H1 (cell line): ENCODE measurements around the gene ADCY1. TPM values are rescaled to one million over a fixed set of nuclear protein-coding genes. Genes with fewer than 3 reads are reported as not detected.
A peak's percentile ranks its signal among the peaks of the same experiment; 100 is the strongest.

ENCODE experiments used
- CTCF ChIA-PET: fragments of 300-600 bp; sonication (Branson Sonifier 250); formaldehyde crosslinking; loops from one replicate; lab custom pipeline; 2021; ENCODE audit not compliant: partially characterized antibody; lab: Charles Lee
- POLR2A ChIA-PET: fragments of 300-600 bp; sonication (Branson Sonifier 250); formaldehyde crosslinking; loops from one replicate; lab custom pipeline; 2021; ENCODE audit warnings: inconsistent platforms; ENCODE audit not compliant: partially characterized antibody; lab: Charles Lee
- DNase-seq, 2 experiments: peaks; one replicate each; pipeline versions ENCODE4 v3.0.0 to v3.0.0-alpha.2; 2010 to 2022; ENCODE audit warnings: low spot score in 2 of 2, low read depth in 1 of 2, mixed read lengths in 1 of 2
- FAIRE-seq: peaks from 2 replicates; lab custom pipeline; 2011; peaks lifted over from hg19 to GRCh38; lab: Jason Lieb, UNC
- H2AFZ ChIP-seq: 2 replicates; pipeline ENCODE4 v1.8.1; 2012; ENCODE audit warnings: low read length, inconsistent platforms
- H2AK5ac ChIP-seq: 2 replicates; pipeline ENCODE4 v1.6.1; 2013; ENCODE audit warnings: low read depth, low read length
- H2BK120ac ChIP-seq: replicated peaks from 2 replicates; pipeline ENCODE3; 2013; ENCODE audit warnings: low read depth, low read length, inconsistent platforms
- H2BK12ac ChIP-seq: 2 replicates; pipeline ENCODE4 v1.6.1; 2013; ENCODE audit warnings: low read depth, low read length
- H2BK15ac ChIP-seq: 2 replicates; pipeline ENCODE4 v1.6.1; 2013; ENCODE audit warnings: low read length
- H2BK20ac ChIP-seq: 2 replicates; pipeline ENCODE4 v1.6.1; 2013; ENCODE audit warnings: low read length
- H2BK5ac ChIP-seq: 2 replicates; pipeline ENCODE4 v1.6.1; 2013; ENCODE audit warnings: low read depth, low read length
- H3K14ac ChIP-seq: 2 replicates; pipeline ENCODE4 v1.6.1; 2013; ENCODE audit warnings: inconsistent platforms; ENCODE audit not compliant: insufficient read length
- H3K18ac ChIP-seq: 2 replicates; pipeline ENCODE4 v1.6.1; 2013; ENCODE audit warnings: low read length; ENCODE audit errors: extremely low read depth
- H3K23ac ChIP-seq: 2 replicates; pipeline ENCODE4 v1.6.1; 2013; ENCODE audit warnings: inconsistent platforms; ENCODE audit not compliant: insufficient read length
- H3K23me2 ChIP-seq: 2 replicates; pipeline ENCODE4 v1.6.1; 2013; ENCODE audit warnings: low read depth, low read length
- H3K27ac ChIP-seq: 2 replicates; pipeline ENCODE4 v1.6.1; 2011; ENCODE audit warnings: low read depth, low read length, inconsistent platforms
- H3K27me3 ChIP-seq, 4 experiments: replicated peaks in 1 of 4; 1 replicate in 1 of 4; 2 replicates in 3 of 4; pipeline versions ENCODE4 v1.6.1 to v1.8.1; 2011 to 2013; ENCODE audit warnings: low read length in 3 of 4, mild to moderate bottlenecking in 3 of 4, inconsistent platforms in 2 of 4, mixed read lengths in 2 of 4, moderate library complexity in 1 of 4; ENCODE audit not compliant: control insufficient read depth in 3 of 4, insufficient read depth in 3 of 4; ENCODE audit errors: extremely low read depth in 1 of 4
- H3K36me3 ChIP-seq, 4 experiments: 2 replicates each; pipeline versions ENCODE4 v1.6.1 to v1.8.1; 2011 to 2013; ENCODE audit warnings: mild to moderate bottlenecking in 4 of 4, low read length in 3 of 4, moderate library complexity in 2 of 4, control low read depth in 1 of 4, inconsistent platforms in 1 of 4; ENCODE audit not compliant: insufficient read depth in 4 of 4, control insufficient read depth in 2 of 4
- H3K4ac ChIP-seq: replicated peaks from 2 replicates; pipeline ENCODE3; 2013; ENCODE audit warnings: low read length, low read depth, mixed read lengths, inconsistent platforms; ENCODE audit not compliant: insufficient read length
- H3K4me1 ChIP-seq, 4 experiments: replicated peaks in 1 of 4; 1 replicate in 1 of 4; 2 replicates in 3 of 4; pipeline versions ENCODE4 v1.6.1 to v1.8.1; 2011 to 2013; ENCODE audit warnings: low read length in 3 of 4, inconsistent platforms in 2 of 4, mixed read lengths in 1 of 4; ENCODE audit not compliant: insufficient read depth in 4 of 4, control insufficient read depth in 3 of 4
- H3K4me2 ChIP-seq, 2 experiments: 2 replicates each; pipeline versions ENCODE4 v1.6.1 to v1.8.1; 2011 to 2013; ENCODE audit warnings: low read depth in 2 of 2, low read length in 2 of 2, control low read depth in 1 of 2, inconsistent platforms in 1 of 2, mild to moderate bottlenecking in 1 of 2; ENCODE audit not compliant: insufficient read depth in 1 of 2
- H3K4me3 ChIP-seq, 4 experiments: fragments of 200-600, 300-600 bp in 1 of 4; sonication (generic), shearing (Covaris generic), sonication (Bioruptor Twin) in 1 of 4; 2 replicates each; pipeline versions ENCODE4 v1.5.1 to v1.8.1; 2011 to 2016; ENCODE audit warnings: low read length in 4 of 4, low read depth in 3 of 4, control low read depth in 2 of 4, inconsistent platforms in 2 of 4, mild to moderate bottlenecking in 2 of 4, mixed read lengths in 1 of 4, moderate library complexity in 1 of 4; ENCODE audit not compliant: insufficient read depth in 2 of 4; ENCODE audit errors: extremely low read depth in 1 of 4
- H3K56ac ChIP-seq: replicated peaks from 2 replicates; pipeline ENCODE3; 2013; ENCODE audit warnings: low read depth, mild to moderate bottlenecking, mixed read lengths, low read length, inconsistent platforms; ENCODE audit not compliant: insufficient read length
- H3K79me1 ChIP-seq: 2 replicates; pipeline ENCODE4 v1.6.1; 2013; ENCODE audit warnings: low read depth, low read length, control low read depth
- H3K79me2 ChIP-seq, 2 experiments: 2 replicates each; pipeline versions ENCODE4 v1.6.1 to v1.8.1; 2012 to 2013; ENCODE audit warnings: low read length in 2 of 2, mild to moderate bottlenecking in 2 of 2, inconsistent platforms in 1 of 2; ENCODE audit not compliant: insufficient read depth in 2 of 2, control insufficient read depth in 1 of 2
- H3K9ac ChIP-seq, 4 experiments: replicated peaks in 1 of 4; 1 replicate in 1 of 4; 2 replicates in 3 of 4; pipeline versions ENCODE4 v1.6.1 to v1.8.1; 2011 to 2013; ENCODE audit warnings: low read depth in 3 of 4, low read length in 3 of 4, control low read depth in 2 of 4, mild to moderate bottlenecking in 2 of 4, moderate library complexity in 2 of 4, inconsistent platforms in 1 of 4; ENCODE audit errors: extremely low read depth in 1 of 4
- H3K9me3 ChIP-seq, 2 experiments: 2 replicates each; pipeline versions ENCODE4 v1.6.1 to v1.8.1; 2012 to 2013; ENCODE audit warnings: mild to moderate bottlenecking in 2 of 2, moderate library complexity in 2 of 2, control low read depth in 1 of 2, inconsistent platforms in 1 of 2, low read depth in 1 of 2, low read length in 1 of 2, mixed read lengths in 1 of 2; ENCODE audit not compliant: insufficient read depth in 2 of 2
- H4K20me1 ChIP-seq, 2 experiments: replicated peaks in 1 of 2; 2 replicates each; pipeline versions ENCODE3 to v1.8.1; 2011 to 2013; ENCODE audit warnings: inconsistent platforms in 2 of 2, low read length in 2 of 2, mild to moderate bottlenecking in 1 of 2; ENCODE audit not compliant: insufficient read depth in 2 of 2, control insufficient read depth in 1 of 2
- H4K5ac ChIP-seq: 2 replicates; pipeline ENCODE4 v1.6.1; 2013; ENCODE audit warnings: low read length, low read depth, mixed read lengths, inconsistent platforms; ENCODE audit not compliant: insufficient read length
- H4K8ac ChIP-seq: 2 replicates; pipeline ENCODE4 v1.8.0; 2013; ENCODE audit warnings: mild to moderate bottlenecking, moderate library complexity, low read length, inconsistent platforms; ENCODE audit not compliant: insufficient read depth; ENCODE audit errors: extremely low read depth
- H4K91ac ChIP-seq: replicated peaks from 2 replicates; pipeline ENCODE3; 2013; ENCODE audit warnings: low read length, mixed read lengths, inconsistent platforms; ENCODE audit not compliant: insufficient read length
- CTCF ChIP-seq, 3 experiments: IDR thresholded peaks; 1 replicate in 2 of 3; 2 replicates in 1 of 3; pipeline versions ENCODE4 v1.5.1 to v1.6.1; 2011; ENCODE audit warnings: low read length in 3 of 3, mild to moderate bottlenecking in 3 of 3, inconsistent platforms in 2 of 3, low read depth in 1 of 3, moderate library complexity in 1 of 3; ENCODE audit not compliant: insufficient read depth in 1 of 3; ENCODE audit errors: control extremely low read depth in 1 of 3
- POLR2AphosphoS5 ChIP-seq: IDR thresholded peaks from 2 replicates; pipeline ENCODE4 v1.6.1; 2011; ENCODE audit warnings: low read depth, low read length
- RNF2 ChIP-seq: fragments of 200-900, 300-1000 bp; sonication (generic); IDR thresholded peaks from 2 replicates; pipeline ENCODE4 v1.7.1; 2016; ENCODE audit warnings: borderline replicate concordance, low read depth, mild to moderate bottlenecking, antibody characterized with exemption, low read length; ENCODE audit not compliant: poor library complexity, severe bottlenecking; ENCODE audit errors: missing control alignments
- SAP30 ChIP-seq: fragments of 300-600 bp; sonication (generic); IDR thresholded peaks from 2 replicates; pipeline ENCODE4 v1.7.1; 2012; ENCODE audit warnings: low read length, moderate library complexity, mild to moderate bottlenecking, inconsistent platforms; ENCODE audit not compliant: insufficient read depth, insufficient replicate concordance
- SIX5 ChIP-seq: IDR thresholded peaks from 2 replicates; pipeline ENCODE4 v1.6.1; 2011; ENCODE audit warnings: mild to moderate bottlenecking, low read depth, low read length
- SP2 ChIP-seq: IDR thresholded peaks from 2 replicates; pipeline ENCODE4 v1.6.1; 2012; ENCODE audit warnings: mild to moderate bottlenecking, low read length, inconsistent platforms
- TEAD4 ChIP-seq: IDR thresholded peaks from 2 replicates; pipeline ENCODE4 v1.6.1; 2012; ENCODE audit warnings: low read depth, low read length, inconsistent platforms, mixed read lengths
- YY1 ChIP-seq: IDR thresholded peaks from 2 replicates; pipeline ENCODE4 v1.6.1; 2011; ENCODE audit warnings: low read depth, mild to moderate bottlenecking, low read length
- WGBS, 2 experiments: shearing (Covaris generic) in 1 of 2; methylation state at CpG; one replicate each; pipeline versions ENCODE4 v1.1.6 to v1.1.7; 2013 to 2015; ENCODE audit warnings: low lambda C conversion rate in 2 of 2, mixed read lengths in 2 of 2, inconsistent platforms in 1 of 2, low coverage in 1 of 2, missing lambda C conversion rate in 1 of 2; ENCODE audit not compliant: insufficient replicate concordance in 2 of 2, insufficient coverage in 1 of 2, insufficient read length in 1 of 2; ENCODE audit errors: extremely low coverage in 1 of 2, missing lambda C conversion rate in 1 of 2; 5-methylcytosine and 5-hydroxymethylcytosine counted together
- polyA plus RNA-seq, 7 experiments: library from polyadenylated mRNA; depleted of rRNA in 3 of 7; stranded (reverse) in 5 of 7; unstranded in 2 of 7; fragments of >200 nt in 5 of 7; fragments of 200-250 nt in 2 of 7; gene quantifications; 1 replicate in 5 of 7; 2 replicates in 1 of 7; 4 replicates in 1 of 7; pipeline versions ENCODE4 v1.2.1 to v1.2.3, GENCODE V29; 2011 to 2013; ENCODE audit warnings: missing spikeins in 2 of 7, mixed read lengths in 2 of 7
- total RNA-seq: library from RNA; stranded (reverse); fragmentation: NEBNext Ultra II Directional; extraction: Animal tissue kit (Norgen Biotek cat#: 25700); gene quantifications from 2 replicates; pipeline ENCODE4 v1.2.1, GENCODE V29; 2021

Gene ADCY1
- total and polyA plus RNA-seq, 2 of the 8 experiments (the other 6 are each of a cell fraction or from before 2014, with no cell fraction given): 7.9 to 26.9 TPM

DNA sequence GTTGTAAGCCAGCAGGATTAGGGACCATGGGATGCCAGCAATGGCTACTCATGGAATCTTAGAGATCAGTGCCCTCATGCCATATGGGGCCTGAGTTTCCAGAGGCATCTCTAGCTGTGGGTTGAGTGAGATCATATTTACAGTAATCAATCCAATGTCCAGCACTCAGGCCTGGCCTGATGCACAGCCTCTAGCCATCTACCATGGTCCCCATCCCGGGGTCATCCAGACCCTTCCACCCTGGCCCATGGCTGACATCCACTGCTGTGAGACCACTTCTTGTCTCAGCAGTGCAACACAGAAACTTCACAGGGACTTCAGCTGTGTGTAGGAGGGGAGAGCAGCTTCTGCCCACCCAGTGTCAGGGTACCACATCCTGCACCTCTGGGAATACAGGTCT, 6.5 kb upstream of the ADCY1 start:
- H4K5ac ChIP-seq: no peak overlapping the region
- no peak overlapping the region for H2BK12ac ChIP-seq
- H3K36me3 ChIP-seq: no peaks in the 10 kb centered on the region
- no peak overlapping the region for H2BK20ac ChIP-seq
- CTCF ChIA-PET: interaction anchor here (0.8 kb wide), 1 partner anchor 79 kb away, joined by 3 read pairs; no protein-coding TSS in a partner anchor
- H3K18ac ChIP-seq: no peak overlapping the region
- no peak for DNase-seq
- 100% methylated on average over 1 of the region's 1 CpG; no CpG with 5 or more reads in 1 of the 2 experiments for WGBS, 2 experiments
- no peaks in the 10 kb centered on the region for H3K79me2 ChIP-seq
- no peak overlapping the region for H3K4me3 ChIP-seq
- H2BK120ac ChIP-seq: no peak overlapping the region
- H3K23ac ChIP-seq: no peak overlapping the region
- H2BK5ac ChIP-seq: no peak overlapping the region
- H4K8ac ChIP-seq: peak overlapping the region; percentile 42
- H3K56ac ChIP-seq: no peak overlapping the region
- H3K9me3 ChIP-seq: no peaks in the 10 kb centered on the region
- no peak overlapping the region for H3K4ac ChIP-seq
- H4K91ac ChIP-seq: no peak overlapping the region
- H3K9ac ChIP-seq: no peak overlapping the region
- no peak overlapping the region for H2AFZ ChIP-seq
- POLR2A ChIA-PET: interaction anchor here (0.7 kb wide), 1 partner anchor 22 kb away, joined by 3 read pairs; no protein-coding TSS in a partner anchor
- H3K27me3 ChIP-seq: peaks cover 0 to 6% (median 4%) of the 10 kb centered on the region in 4 experiments; a peak in 5 of 7 replicates
- no peak overlapping the region for H3K27ac ChIP-seq
- H3K14ac ChIP-seq: no peak overlapping the region
- no peak for FAIRE-seq
- 0 out of 2 replicates have a peak overlapping the region, but pooled peaks have one; percentile 5 for H2BK15ac ChIP-seq
- no peaks in the 10 kb centered on the region for H3K23me2 ChIP-seq
- TF ChIP-seq POLR2AphosphoS5: no peak
- no peak for TF ChIP-seq YY1
- TF ChIP-seq CTCF (IDR thresholded peaks at IDR 0.05; ENCODE audit: control extremely low read depth in 1 of 3, insufficient read depth in 1 of 3, low read depth in 1 of 3, low read length in 3 of 3): no peak
- TF ChIP-seq RNF2: no peak
- no peak for TF ChIP-seq SAP30
- no peak for TF ChIP-seq TEAD4
- no peak for TF ChIP-seq SIX5
- TF ChIP-seq SP2: no peak
- H3K79me1 ChIP-seq: no peaks in the 10 kb centered on the region
- no peak overlapping the region for H3K4me2 ChIP-seq
- H3K4me1 ChIP-seq: peaks cover 2 to 24% (median 14%) of the 10 kb centered on the region in 4 experiments; a peak in 6 of 7 replicates
- no peaks in the 10 kb centered on the region for H4K20me1 ChIP-seq
- no peak overlapping the region for H2AK5ac ChIP-seq
